CD4-positive, alpha-beta T cell (primary cell): ENCODE measurements around the gene WARS2. TPM values are rescaled to one million over a fixed set of nuclear protein-coding genes. Genes with fewer than 3 reads are reported as not detected.

ENCODE experiments used
- ATAC-seq: fragments of 200-7000 bp; cut with Tn5 transposase; one replicate; pipeline ENCODE4 v1.10.0; 2022; ENCODE audit warnings: mild to moderate bottlenecking; ENCODE audit not compliant: poor library complexity
- CTCF ChIA-PET: fragments of 350-600 bp; sonication (Branson Sonifier 250); formaldehyde crosslinking; loops from one replicate; lab custom pipeline; 2021; ENCODE audit warnings: antibody characterized with exemption, inconsistent platforms; lab: Charles Lee
- POLR2A ChIA-PET: fragments of 350-600 bp; sonication (Branson Sonifier 250); formaldehyde crosslinking; loops from one replicate; lab custom pipeline; 2021; ENCODE audit warnings: antibody characterized with exemption, inconsistent platforms; lab: Charles Lee
- DNase-seq, 14 experiments: peaks; one replicate each; pipeline ENCODE4 v3.0.0-alpha.2; 2013 to 2020; ENCODE audit warnings: mixed read lengths in 2 of 14
- H3K27ac ChIP-seq, 2 donors: one replicate each; pipeline versions ENCODE4 v1.5.1 to v1.7.0; 2013; ENCODE audit warnings: low read length in 2 of 2, low read depth in 1 of 2, mild to moderate bottlenecking in 1 of 2
- H3K27me3 ChIP-seq, 2 experiments: 1 replicate in 1 of 2; 2 replicates in 1 of 2; pipeline versions ENCODE4 v1.6.1 to v1.7.0; 2013; ENCODE audit warnings: low read length in 2 of 2, control low read depth in 1 of 2, mild to moderate bottlenecking in 1 of 2, moderate library complexity in 1 of 2; ENCODE audit not compliant: insufficient read depth in 2 of 2, control insufficient read depth in 1 of 2
- H3K36me3 ChIP-seq: one replicate; pipeline ENCODE4 v1.6.1; 2013; ENCODE audit warnings: low read length, control low read depth; ENCODE audit not compliant: insufficient read depth
- H3K4me1 ChIP-seq: one replicate; pipeline ENCODE4 v1.6.1; 2013; ENCODE audit warnings: low read length, control low read depth; ENCODE audit not compliant: insufficient read depth
- H3K4me3 ChIP-seq: one replicate; pipeline ENCODE4 v1.5.1; 2013; ENCODE audit warnings: mild to moderate bottlenecking, low read length, moderate library complexity
- H3K9me3 ChIP-seq, 2 experiments: 1 replicate in 1 of 2; 2 replicates in 1 of 2; pipeline versions ENCODE4 v1.6.1 to v1.7.0; 2013; ENCODE audit warnings: low read length in 2 of 2, mild to moderate bottlenecking in 2 of 2, control low read depth in 1 of 2, moderate library complexity in 1 of 2; ENCODE audit not compliant: control insufficient read depth in 1 of 2, insufficient read depth in 1 of 2
- H3K27ac Mint-ChIP-seq: one replicate; pipeline ENCODE4 v1.8.0; 2020; ENCODE audit warnings: mixed read lengths
- H3K27me3 Mint-ChIP-seq: one replicate; pipeline ENCODE4 v1.8.0; 2021; ENCODE audit warnings: mixed read lengths
- H3K36me3 Mint-ChIP-seq: one replicate; pipeline ENCODE4 v1.8.0; 2021; ENCODE audit warnings: low read depth, mixed read lengths
- H3K4me1 Mint-ChIP-seq: one replicate; pipeline ENCODE4 v1.8.0; 2021; ENCODE audit warnings: low read depth, mixed read lengths
- H3K4me3 Mint-ChIP-seq: one replicate; pipeline ENCODE4 v1.8.0; 2020; ENCODE audit warnings: mild to moderate bottlenecking, mixed read lengths
- H3K9me3 Mint-ChIP-seq: one replicate; pipeline ENCODE4 v1.8.0; 2020; ENCODE audit warnings: mixed read lengths
- intact Hi-C, 2 experiments: fragments of 100-400 bp; cut with DNase I in 1 of 2; cut with micrococcal nuclease in 1 of 2; formaldehyde crosslinking; loops; one replicate each; pipeline versions ENCODE4 v1.15.1 to v1.9.0; 2023 to 2025; cut with DNase I, micrococcal nuclease
- total RNA-seq, 174 experiments: library from RNA in 2 of 174; stranded (reverse) in 2 of 174; gene quantifications; one replicate each; pipeline ENCODE4 v1.2.3 and lab custom pipeline; 2021 to 2026
- TF ChIP-seq, protein P1 (sequence below): fragments of 200-600 bp; IDR thresholded peaks from one replicate; pipeline ENCODE4 v1.8.0; 2022; ENCODE audit warnings: antibody characterized with exemption, mild to moderate bottlenecking

Gene WARS2
- total RNA-seq, 2 experiments from 2014 or later: 15.8 to 16.5 TPM

DNA sequence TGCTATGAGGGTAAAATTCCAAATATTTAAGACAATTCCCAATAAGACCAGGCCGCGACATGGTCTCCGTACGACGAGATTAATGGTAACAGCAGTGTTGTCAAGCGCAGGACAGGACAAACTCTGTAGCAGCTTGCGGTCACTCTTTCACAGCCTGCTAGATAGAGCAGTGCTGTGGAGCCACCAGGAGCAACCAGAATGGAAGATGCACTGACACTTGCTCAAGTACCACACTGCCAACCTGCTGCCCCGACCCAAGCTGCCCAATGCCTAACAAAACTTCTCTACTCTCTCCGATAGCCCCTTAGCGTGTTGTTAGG, 636 bp downstream of the WARS2 start:
- H3K27me3 ChIP-seq: no peaks in the 10 kb centered on the region
- TF ChIP-seq, protein P1, sequence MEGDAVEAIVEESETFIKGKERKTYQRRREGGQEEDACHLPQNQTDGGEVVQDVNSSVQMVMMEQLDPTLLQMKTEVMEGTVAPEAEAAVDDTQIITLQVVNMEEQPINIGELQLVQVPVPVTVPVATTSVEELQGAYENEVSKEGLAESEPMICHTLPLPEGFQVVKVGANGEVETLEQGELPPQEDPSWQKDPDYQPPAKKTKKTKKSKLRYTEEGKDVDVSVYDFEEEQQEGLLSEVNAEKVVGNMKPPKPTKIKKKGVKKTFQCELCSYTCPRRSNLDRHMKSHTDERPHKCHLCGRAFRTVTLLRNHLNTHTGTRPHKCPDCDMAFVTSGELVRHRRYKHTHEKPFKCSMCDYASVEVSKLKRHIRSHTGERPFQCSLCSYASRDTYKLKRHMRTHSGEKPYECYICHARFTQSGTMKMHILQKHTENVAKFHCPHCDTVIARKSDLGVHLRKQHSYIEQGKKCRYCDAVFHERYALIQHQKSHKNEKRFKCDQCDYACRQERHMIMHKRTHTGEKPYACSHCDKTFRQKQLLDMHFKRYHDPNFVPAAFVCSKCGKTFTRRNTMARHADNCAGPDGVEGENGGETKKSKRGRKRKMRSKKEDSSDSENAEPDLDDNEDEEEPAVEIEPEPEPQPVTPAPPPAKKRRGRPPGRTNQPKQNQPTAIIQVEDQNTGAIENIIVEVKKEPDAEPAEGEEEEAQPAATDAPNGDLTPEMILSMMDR: no peak
- H3K27me3 Mint-ChIP-seq: no peaks in the 10 kb centered on the region
- H3K36me3 Mint-ChIP-seq: peaks cover under 1% of the 10 kb centered on the region
- ATAC-seq (no peak), DNase-seq (peak in 1 of 14 experiments; percentile 1)
- H3K4me1 ChIP-seq: peaks cover 19% of the 10 kb centered on the region
- H3K4me3 ChIP-seq: peak overlapping the region; percentile 76
- H3K36me3 ChIP-seq: no peaks in the 10 kb centered on the region
- H3K9me3 ChIP-seq: no peaks in the 10 kb centered on the region
- H3K9me3 Mint-ChIP-seq: no peaks in the 10 kb centered on the region
- ChIA-PET POLR2A (interaction anchor here (1.0 to 1.6 kb wide), 3 partner anchors 10 to 1773 kb away, joined by 3 to 8 read pairs (median 4); partner anchors contain the start of genes MAN1A2 and SEC22B), CTCF (interaction anchor here (0.9 to 1.7 kb wide), 3 partner anchors 9 to 1958 kb away, joined by 3 read pairs; no protein-coding TSS in a partner anchor)
- H3K27ac Mint-ChIP-seq: no peak overlapping the region
- H3K4me3 Mint-ChIP-seq: no peak overlapping the region
- peaks cover 18% of the 10 kb centered on the region for H3K4me1 Mint-ChIP-seq
- intact Hi-C loops: loop anchor here (5.0 to 10.0 kb wide), 3 partner anchors 1213 to 1535 kb away; partner anchors contain the start of genes GDAP2 (in 1 of the 2), TENT5C (in 1 of the 2) and WDR3 (in 1 of the 2)
- peak overlapping the region; percentile 97 to 100 for H3K27ac ChIP-seq

DNA sequence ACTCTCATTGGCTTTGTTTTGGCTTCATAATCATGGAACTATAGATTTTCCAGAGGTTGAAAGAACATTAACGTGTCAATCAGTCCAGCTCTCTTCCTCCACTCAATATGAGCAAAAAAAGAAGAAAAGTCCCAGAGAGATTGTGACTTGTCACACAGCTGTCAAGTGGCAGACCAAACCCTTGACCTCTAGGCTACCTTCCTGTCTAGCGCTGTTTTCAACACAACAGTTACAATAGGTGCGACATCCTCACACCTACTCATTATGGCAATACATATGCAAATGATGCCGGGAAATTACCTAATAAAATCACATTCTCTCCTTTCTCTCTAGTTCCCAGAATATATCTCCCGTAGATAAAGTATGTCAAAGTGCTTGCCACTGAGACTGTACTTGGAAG, 1.1 kb downstream of the WARS2 start:
- H3K4me3 ChIP-seq: peak overlapping the region; percentile 76
- H3K4me1 ChIP-seq: peaks cover 19% of the 10 kb centered on the region
- Mint-ChIP-seq H3K27ac (no peak overlapping the region), H3K4me1 (peaks cover 18% of the 10 kb centered on the region), H3K36me3 (no peaks in the 10 kb centered on the region), H3K27me3 (no peaks in the 10 kb centered on the region), H3K4me3 (no peak overlapping the region), H3K9me3 (no peaks in the 10 kb centered on the region)
- TF ChIP-seq, protein P1: no peak
- no peaks in the 10 kb centered on the region for H3K36me3 ChIP-seq
- intact Hi-C loops: loop anchor here in 1 of 2 experiments (5.0 kb wide), 1 partner anchor 1212 kb away; the partner anchor contains the start of genes GDAP2 and WDR3
- no peaks in the 10 kb centered on the region for H3K9me3 ChIP-seq
- ATAC-seq (no peak), DNase-seq (peak in 5 of 14 experiments; percentile 1 to 89 (median 58))
- H3K27me3 ChIP-seq: no peaks in the 10 kb centered on the region
- peak overlapping the region; percentile 97 to 100 for H3K27ac ChIP-seq
- CTCF ChIA-PET: interaction anchor here (0.9 kb wide), 1 partner anchor 1958 kb away, joined by 3 read pairs; no protein-coding TSS in a partner anchor
- POLR2A ChIA-PET: interaction anchor here (1.6 kb wide), 1 partner anchor 10 kb away, joined by 8 read pairs; no protein-coding TSS in a partner anchor

DNA sequence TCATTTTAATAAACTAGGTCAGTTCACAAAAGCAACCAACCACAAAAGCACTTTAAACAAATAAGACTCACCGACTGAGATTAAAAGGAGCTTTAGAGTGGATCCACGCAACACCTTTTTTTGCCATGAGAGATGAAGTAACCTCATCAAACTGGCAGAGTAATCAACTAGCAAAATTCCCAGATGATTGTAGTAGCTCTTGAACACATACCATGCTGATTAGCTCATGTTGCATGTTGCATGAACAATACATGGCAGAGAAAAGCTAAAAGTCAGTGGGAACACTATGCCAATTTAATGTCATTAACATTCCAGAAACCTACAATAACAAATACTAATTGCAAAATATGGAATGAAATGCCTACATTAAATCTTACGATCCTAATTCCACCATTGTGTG, 4.1 kb downstream of the WARS2 start:
- Histone ChIP-seq H3K27ac (no peak overlapping the region), H3K9me3 (no peaks in the 10 kb centered on the region), H3K36me3 (no peaks in the 10 kb centered on the region), H3K27me3 (no peaks in the 10 kb centered on the region), H3K4me3 (no peak overlapping the region), H3K4me1 (peaks cover 19% of the 10 kb centered on the region)
- DNase-seq (no peak), ATAC-seq (no peak)
- Mint-ChIP-seq H3K4me1 (peaks cover 5% of the 10 kb centered on the region), H3K9me3 (no peaks in the 10 kb centered on the region), H3K4me3 (no peak overlapping the region), H3K36me3 (peaks cover 6% of the 10 kb centered on the region), H3K27ac (no peak overlapping the region), H3K27me3 (no peaks in the 10 kb centered on the region)
- TF ChIP-seq, protein P1: no peak
- intact Hi-C loops: loop anchor here in 1 of 2 experiments (5.0 kb wide), 1 partner anchor 1209 kb away; the partner anchor contains the start of genes GDAP2 and WDR3
- ChIA-PET CTCF (no interaction called here), POLR2A (no interaction called here)
